HepG2 (cell line): ENCODE data around the gene ARHGEF10L. TPM values are rescaled to one million over a fixed set of nuclear protein-coding genes. Genes with fewer than 3 reads are reported as not detected.

ENCODE experiments used
- ATAC-seq: fragments of 200-7000 bp; cut with Tn5 transposase; 3 replicates; pipeline ENCODE4 v1.9.1; 2020; ENCODE audit warnings: mild to moderate bottlenecking, moderate library complexity
- BruUV-seq: library from RNA; stranded (reverse); fragments of 400-500 nt; replicated peaks from 2 replicates; lab custom pipeline; 2021; lab: Mats Ljungman, UMichigan
- CTCF ChIA-PET: fragments of 300-600 bp; formaldehyde crosslinking; extraction: SDS; loops from one replicate; lab custom pipeline; 2021; ENCODE audit warnings: low total read pairs, inconsistent platforms, low intra/inter-chr PET ratio; lab: Yijun Ruan, JAX
- POLR2A ChIA-PET: fragments of 350-600 bp; sonication (Branson Sonifier 250); formaldehyde crosslinking; loops from one replicate; lab custom pipeline; 2020; ENCODE audit warnings: antibody characterized with exemption, inconsistent platforms; lab: Yijun Ruan, JAX
- DNase-seq: peaks from one replicate; pipeline ENCODE4 v3.0.0-alpha.2; 2015; ENCODE audit warnings: low spot score
- FAIRE-seq: peaks from 3 replicates; lab custom pipeline; 2011; peaks lifted over from hg19 to GRCh38; lab: Jason Lieb, UNC
- H2AFZ ChIP-seq: one replicate; pipeline ENCODE4 v1.6.1; 2011; ENCODE audit warnings: low read length, inconsistent platforms
- H3K27ac ChIP-seq: fragments of 300-600 bp; 3 replicates; pipeline ENCODE4 v1.8.0; 2011; ENCODE audit warnings: mixed run types, mild to moderate bottlenecking, mixed read lengths, low read length, inconsistent platforms; ENCODE audit not compliant: insufficient read depth; ENCODE audit errors: extremely low read length
- H3K27me3 ChIP-seq, 2 experiments: fragments of 200-600 bp in 1 of 2; 2 replicates in 1 of 2; 3 replicates in 1 of 2; pipeline versions ENCODE4 v1.6.0 to v1.8.0; 2011; ENCODE audit warnings: low read length in 2 of 2, mild to moderate bottlenecking in 2 of 2, moderate library complexity in 2 of 2, inconsistent platforms in 1 of 2; ENCODE audit not compliant: insufficient read depth in 2 of 2, control insufficient read depth in 1 of 2
- H3K36me3 ChIP-seq, 2 experiments: fragments of 200-600 bp in 1 of 2; replicated peaks in 1 of 2; 2 replicates in 1 of 2; 3 replicates in 1 of 2; pipeline versions ENCODE4 v1.5.1 to v1.8.0; 2011; ENCODE audit warnings: low read length in 2 of 2, inconsistent platforms in 1 of 2; ENCODE audit not compliant: insufficient read depth in 2 of 2, control insufficient read depth in 1 of 2
- H3K4me1 ChIP-seq: 2 replicates; pipeline ENCODE4 v1.5.1; 2012; ENCODE audit warnings: low read length, inconsistent platforms; ENCODE audit not compliant: insufficient read depth
- H3K4me2 ChIP-seq: 2 replicates; pipeline ENCODE4 v1.6.0; 2011; ENCODE audit warnings: low read depth, low read length, inconsistent platforms
- H3K4me3 ChIP-seq, 3 experiments: fragments of 200-600 bp in 1 of 3; sonication (generic), shearing (Covaris generic) in 1 of 3; replicated peaks in 1 of 3; 2 replicates each; pipeline ENCODE4 v1.5.1; 2011 to 2016; ENCODE audit warnings: low read length in 3 of 3, inconsistent platforms in 2 of 3, low read depth in 2 of 3, mild to moderate bottlenecking in 2 of 3, control low read depth in 1 of 3, mixed read lengths in 1 of 3; ENCODE audit not compliant: insufficient read depth in 1 of 3
- H3K79me2 ChIP-seq: one replicate; pipeline ENCODE4 v1.6.1; 2011; ENCODE audit warnings: low read length, inconsistent platforms; ENCODE audit not compliant: insufficient read depth
- H3K9ac ChIP-seq: 2 replicates; pipeline ENCODE4 v1.6.0; 2011; ENCODE audit warnings: mild to moderate bottlenecking, low read depth, low read length, inconsistent platforms; ENCODE audit not compliant: insufficient read depth
- H3K9me3 ChIP-seq: 2 replicates; pipeline ENCODE4 v1.5.1; 2012; ENCODE audit warnings: mild to moderate bottlenecking, low read length
- H4K20me1 ChIP-seq: 2 replicates; pipeline ENCODE4 v1.6.0; 2011; ENCODE audit warnings: inconsistent platforms, mild to moderate bottlenecking, low read length, moderate library complexity; ENCODE audit not compliant: insufficient read depth
- ZNF251 ChIP-seq: sonication (generic); formaldehyde crosslinking; IDR thresholded peaks from 2 replicates; pipeline ENCODE4 v1.9.0; 2021; ENCODE audit warnings: mild to moderate bottlenecking, missing genetic modification reagents
- WGBS: methylation state at CpG from one replicate; pipeline ENCODE4 v1.1.6; 2017; ENCODE audit warnings: low lambda C conversion rate; 5-methylcytosine and 5-hydroxymethylcytosine counted together
- in situ Hi-C: cut with HindIII; loops from 2 replicates; pipeline ENCODE4 v1.10.0; 2017; ENCODE audit warnings: low pct_unique_long_range_greater_than_20kb; ENCODE audit not compliant: extremely low pct_ligation_motif_present
- intact Hi-C: fragments of 100-400 bp; cut with micrococcal nuclease; formaldehyde crosslinking; loops from one replicate; pipeline ENCODE4 v1.10.0; 2022; ENCODE audit not compliant: unreplicated experiment
- polyA plus RNA-seq, 8 experiments: library from polyadenylated mRNA; depleted of rRNA in 3 of 8; stranded (reverse) in 7 of 8; unstranded in 1 of 8; fragments of >200 nt; fragmentation: Illumina TruSeq in 4 of 8; extraction: Trizol in 4 of 8; gene quantifications; 2 replicates each; pipeline versions ENCODE4 v1.2.1 to v1.2.3, GENCODE V29; 2011 to 2016; ENCODE audit warnings: low read depth in 4 of 8, missing spikeins in 1 of 8, mixed read lengths in 1 of 8; ENCODE audit not compliant: insufficient read depth in 1 of 8
- total RNA-seq, 5 experiments: library from RNA; depleted of rRNA; stranded (reverse); fragments of >200 nt; fragmentation: Illumina TruSeq; extraction: Trizol; gene quantifications; 2 replicates each; pipeline ENCODE4 v1.2.3, GENCODE V29; 2016; ENCODE audit warnings: low read depth in 1 of 5
- TF ChIP-seq, protein P1 (sequence below): sonication (generic); formaldehyde crosslinking; IDR thresholded peaks from 2 replicates; pipeline ENCODE4 v1.5.1; 2020; ENCODE audit warnings: mild to moderate bottlenecking, missing genetic modification reagents, moderate library complexity

Gene ARHGEF10L
- total and polyA plus RNA-seq, 2 of the 13 experiments (the other 11 are each of a cell fraction or from before 2014, with no cell fraction given) = 46.5 to 78.3 TPM

DNA sequence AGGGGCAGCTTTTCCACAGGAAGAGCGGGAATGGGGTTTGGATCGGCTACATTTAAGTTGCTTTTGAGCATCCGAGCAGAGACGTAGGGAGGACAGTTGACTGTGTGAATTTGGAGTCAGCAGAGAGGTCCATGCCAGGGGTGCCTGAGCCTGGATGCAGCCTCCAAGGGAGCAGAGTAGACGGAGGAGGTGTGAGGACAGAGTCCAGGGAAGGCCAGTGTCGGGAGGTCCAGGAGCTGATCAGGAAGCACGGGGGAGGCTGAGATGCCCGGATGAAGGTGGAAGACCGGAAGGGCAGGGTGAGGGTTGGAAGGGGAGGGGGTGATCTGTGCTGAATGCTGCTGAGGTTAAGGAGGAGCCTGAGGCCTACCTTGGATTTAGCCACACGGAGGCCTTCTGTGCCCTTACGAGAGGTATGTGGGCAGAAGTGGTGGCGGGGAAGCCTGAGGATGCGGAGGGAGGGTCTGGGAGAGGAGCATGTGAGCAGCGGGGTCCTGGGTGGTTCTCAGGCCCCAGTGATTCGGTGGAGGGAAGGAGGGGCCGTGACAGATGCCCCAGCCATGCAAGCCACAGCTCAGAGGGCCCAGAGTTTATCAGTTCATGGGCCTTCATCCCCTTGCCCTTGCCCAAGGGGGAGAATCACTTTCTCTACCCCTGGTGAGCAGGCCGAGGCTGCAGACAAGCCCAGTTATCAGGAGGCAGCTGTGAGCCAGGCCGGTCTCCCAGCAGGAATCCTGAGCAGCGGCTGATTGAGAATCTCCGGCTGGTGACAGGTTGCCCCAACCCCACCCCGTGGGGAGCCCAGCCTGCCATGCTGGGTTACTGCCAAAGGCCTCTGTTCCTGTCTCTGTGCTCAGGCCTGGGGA, 161.7 kb downstream of the ARHGEF10L start:
- no peak for TF ChIP-seq ZNF251 (CRISPR knock-in tag)
- TF ChIP-seq, protein P1, sequence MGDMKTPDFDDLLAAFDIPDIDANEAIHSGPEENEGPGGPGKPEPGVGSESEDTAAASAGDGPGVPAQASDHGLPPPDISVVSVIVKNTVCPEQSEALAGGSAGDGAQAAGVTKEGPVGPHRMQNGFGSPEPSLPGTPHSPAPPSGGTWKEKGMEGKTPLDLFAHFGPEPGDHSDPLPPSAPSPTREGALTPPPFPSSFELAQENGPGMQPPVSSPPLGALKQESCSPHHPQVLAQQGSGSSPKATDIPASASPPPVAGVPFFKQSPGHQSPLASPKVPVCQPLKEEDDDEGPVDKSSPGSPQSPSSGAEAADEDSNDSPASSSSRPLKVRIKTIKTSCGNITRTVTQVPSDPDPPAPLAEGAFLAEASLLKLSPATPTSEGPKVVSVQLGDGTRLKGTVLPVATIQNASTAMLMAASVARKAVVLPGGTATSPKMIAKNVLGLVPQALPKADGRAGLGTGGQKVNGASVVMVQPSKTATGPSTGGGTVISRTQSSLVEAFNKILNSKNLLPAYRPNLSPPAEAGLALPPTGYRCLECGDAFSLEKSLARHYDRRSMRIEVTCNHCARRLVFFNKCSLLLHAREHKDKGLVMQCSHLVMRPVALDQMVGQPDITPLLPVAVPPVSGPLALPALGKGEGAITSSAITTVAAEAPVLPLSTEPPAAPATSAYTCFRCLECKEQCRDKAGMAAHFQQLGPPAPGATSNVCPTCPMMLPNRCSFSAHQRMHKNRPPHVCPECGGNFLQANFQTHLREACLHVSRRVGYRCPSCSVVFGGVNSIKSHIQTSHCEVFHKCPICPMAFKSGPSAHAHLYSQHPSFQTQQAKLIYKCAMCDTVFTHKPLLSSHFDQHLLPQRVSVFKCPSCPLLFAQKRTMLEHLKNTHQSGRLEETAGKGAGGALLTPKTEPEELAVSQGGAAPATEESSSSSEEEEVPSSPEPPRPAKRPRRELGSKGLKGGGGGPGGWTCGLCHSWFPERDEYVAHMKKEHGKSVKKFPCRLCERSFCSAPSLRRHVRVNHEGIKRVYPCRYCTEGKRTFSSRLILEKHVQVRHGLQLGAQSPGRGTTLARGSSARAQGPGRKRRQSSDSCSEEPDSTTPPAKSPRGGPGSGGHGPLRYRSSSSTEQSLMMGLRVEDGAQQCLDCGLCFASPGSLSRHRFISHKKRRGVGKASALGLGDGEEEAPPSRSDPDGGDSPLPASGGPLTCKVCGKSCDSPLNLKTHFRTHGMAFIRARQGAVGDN (CRISPR knock-in tag) = peak; percentile 63
- TF ChIP-seq, all 625 proteins: peak for 1
- POLR2A ChIA-PET = no interaction called here

More for the DNA sequence above, 161.7 kb downstream of the ARHGEF10L start:
- DNase-seq = no peak
- intact Hi-C loops (loop anchor here (10.0 kb wide), 1 partner anchor 774 kb away; no protein-coding TSS in a partner anchor), in situ Hi-C loops (no loop called here)
- Histone ChIP-seq H3K4me1 (peaks cover 24% of the 10 kb centered on the region), H3K27ac (no peak overlapping the region), H3K9ac (peak overlapping the region; percentile 40; the same call in 1 of the 2 replicates), H2AFZ (no peak overlapping the region), H3K27me3 (peaks cover 7 to 44% of the 10 kb centered on the region in 2 experiments; a peak in 3 of 5 replicates), H3K4me2 (peak overlapping the region; percentile 24; the same call in 1 of the 2 replicates), H3K4me3 (peak overlapping the region in 2 of 3 experiments; percentile 31 to 50; a peak in 3 of 6 replicates), H4K20me1 (0 out of 2 replicates have a peak, but pooled peaks cover 2% of the 10 kb centered on the region), H3K9me3 (no peaks in the 10 kb centered on the region), H3K79me2 (no peaks in the 10 kb centered on the region), H3K36me3 (peaks cover 2 to 10% of the 10 kb centered on the region in 2 experiments; a peak in 3 of 5 replicates)
- ATAC-seq = peak; percentile 19
- WGBS = 39% methylated on average over 15 of the region's 21 CpGs
- BruUV-seq = no TSS peak
- CTCF ChIA-PET = no interaction called here
- no peak for FAIRE-seq
